ES-I3 (cell line): ENCODE measurements around the gene MTHFD1.

Experiments
- H3K36me3 ChIP-seq: 2 replicates; pipeline ENCODE4 v1.6.1; 2013; ENCODE audit warnings: mild to moderate bottlenecking, low read length, control low read depth, moderate library complexity; ENCODE audit not compliant: insufficient read depth
- H3K4me1 ChIP-seq: 2 replicates; pipeline ENCODE4 v1.6.1; 2013; ENCODE audit warnings: mild to moderate bottlenecking, control low read depth, low read length; ENCODE audit not compliant: insufficient read depth
- H3K9ac ChIP-seq: 2 replicates; pipeline ENCODE4 v1.6.1; 2013; ENCODE audit warnings: low read depth, mild to moderate bottlenecking, low read length, moderate library complexity
- H3K9me3 ChIP-seq: 2 replicates; pipeline ENCODE4 v1.6.1; 2013; ENCODE audit warnings: mild to moderate bottlenecking, low read length, moderate library complexity; ENCODE audit not compliant: control insufficient read depth, insufficient read depth

Gene MTHFD1

DNA sequence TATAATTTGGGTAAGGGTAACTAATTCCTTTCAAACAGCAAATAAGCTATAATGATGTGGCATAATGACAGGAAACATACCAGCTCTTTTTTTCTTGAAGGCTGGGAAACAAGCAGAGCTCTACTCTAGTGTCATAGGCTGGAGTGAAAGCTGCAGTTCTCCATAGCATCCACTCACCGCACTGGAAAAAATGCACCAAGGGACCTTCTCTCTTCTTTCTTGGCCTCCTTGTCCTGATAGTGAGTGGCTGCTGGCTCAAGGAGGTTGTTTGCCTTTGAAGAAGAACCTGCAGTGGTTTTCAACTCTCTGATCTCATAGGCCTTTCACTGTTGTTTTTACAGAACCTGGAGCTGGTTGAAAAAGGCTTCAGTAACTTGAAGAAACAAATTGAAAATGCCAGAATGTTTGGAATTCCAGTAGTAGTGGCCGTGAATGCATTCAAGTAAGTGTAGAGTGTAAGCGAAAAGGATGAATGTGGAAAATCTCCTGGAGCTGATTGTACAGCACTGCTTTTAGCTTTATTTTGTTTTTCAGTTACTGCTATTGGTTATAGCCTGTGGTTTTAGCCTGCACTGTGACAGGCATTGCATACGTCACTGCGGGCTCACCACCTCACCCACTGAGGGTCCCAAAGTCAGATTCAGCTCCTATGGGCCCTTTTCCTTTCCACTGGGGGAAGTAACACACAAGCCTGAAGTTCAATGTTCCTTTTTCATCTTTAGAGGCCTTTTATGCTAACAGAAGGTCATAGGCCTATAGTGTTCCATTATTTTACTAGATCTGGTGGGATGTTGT lies 59.9 kb downstream of the MTHFD1 start:
- Histone ChIP-seq H3K9me3 (no peaks in the 10 kb centered on the region), H3K9ac (no peak overlapping the region), H3K4me1 (no peaks in the 10 kb centered on the region; the same call in 1 of the 2 replicates), H3K36me3 (peaks cover 34% of the 10 kb centered on the region)

DNA sequence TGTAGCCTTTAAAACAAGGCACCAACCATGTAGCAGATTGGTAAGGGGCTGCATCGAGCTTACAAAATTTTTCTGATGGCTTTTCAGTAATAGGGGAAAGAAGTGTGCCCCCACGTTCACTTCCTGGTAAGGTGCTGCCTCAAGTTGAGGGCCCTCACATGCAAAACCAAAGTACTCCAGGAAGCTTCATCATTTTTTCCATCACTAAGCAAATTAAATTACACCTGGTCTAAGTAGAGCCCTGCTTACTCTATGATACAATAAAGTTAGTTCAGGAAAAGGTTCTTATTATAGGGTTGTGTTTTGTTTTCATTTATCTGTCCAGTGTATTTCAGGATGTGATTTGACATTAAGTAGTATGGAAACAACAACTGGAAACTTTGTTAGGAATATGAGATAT lies 62.1 kb downstream of the MTHFD1 start:
- Histone ChIP-seq H3K9me3 (no peaks in the 10 kb centered on the region), H3K9ac (no peak overlapping the region), H3K36me3 (peaks cover 42% of the 10 kb centered on the region), H3K4me1 (no peaks in the 10 kb centered on the region; the same call in 1 of the 2 replicates)

DNA sequence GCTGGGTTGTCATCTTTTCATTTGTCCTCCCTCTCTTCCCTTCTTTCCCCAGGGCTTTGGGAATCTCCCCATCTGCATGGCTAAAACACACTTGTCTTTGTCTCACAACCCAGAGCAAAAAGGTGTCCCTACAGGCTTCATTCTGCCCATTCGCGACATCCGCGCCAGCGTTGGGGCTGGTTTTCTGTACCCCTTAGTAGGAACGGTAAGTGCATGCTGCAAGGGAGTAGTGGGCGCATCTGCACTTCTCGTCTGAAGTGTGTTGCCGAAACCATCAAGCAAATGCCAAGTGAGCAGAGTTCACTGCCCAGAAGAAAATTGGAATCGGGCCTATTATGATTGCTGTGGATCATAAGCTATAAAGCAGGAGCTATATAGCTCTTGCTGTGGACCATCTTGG lies 66.5 kb downstream of the MTHFD1 start:
- H3K9me3 ChIP-seq: no peaks in the 10 kb centered on the region
- H3K9ac ChIP-seq: no peak overlapping the region
- peaks cover 49% of the 10 kb centered on the region for H3K36me3 ChIP-seq
- H3K4me1 ChIP-seq: no peaks in the 10 kb centered on the region

- Histone ChIP-seq H3K36me3 (peaks cover 29% of the 10 kb centered on the region), H3K9ac (no peak overlapping the region), H3K4me1 (no peaks in the 10 kb centered on the region), H3K9me3 (no peaks in the 10 kb centered on the region)
Observed at GRCh38 chr14:64459405-64460136, 71.4 kb downstream of the MTHFD1 start.

DNA sequence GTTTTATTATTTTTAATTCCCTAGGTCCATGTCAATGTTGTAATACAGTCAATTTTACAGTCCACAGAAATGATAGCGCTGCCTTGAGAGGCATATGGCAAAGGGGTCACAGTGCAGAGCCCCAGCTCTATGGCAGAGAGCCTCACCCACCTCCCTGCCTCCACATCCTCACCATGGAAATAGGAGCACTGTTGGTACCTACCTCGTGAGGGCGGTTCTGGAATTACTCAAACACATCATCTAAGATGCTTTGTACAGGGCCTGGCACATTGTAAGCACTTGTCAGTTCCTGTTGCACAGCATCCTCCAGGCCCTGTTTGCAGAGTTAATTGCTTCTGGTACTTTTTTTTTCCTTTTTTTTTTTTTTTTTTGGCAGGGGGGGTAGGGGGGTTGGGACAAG lies 73.1 kb downstream of the MTHFD1 start:
- no peak overlapping the region for H3K9ac ChIP-seq
- H3K9me3 ChIP-seq: no peaks in the 10 kb centered on the region
- 0 out of 2 replicates have a peak, but pooled peaks cover under 1% of the 10 kb centered on the region for H3K4me1 ChIP-seq
- peaks cover 15% of the 10 kb centered on the region for H3K36me3 ChIP-seq

DNA sequence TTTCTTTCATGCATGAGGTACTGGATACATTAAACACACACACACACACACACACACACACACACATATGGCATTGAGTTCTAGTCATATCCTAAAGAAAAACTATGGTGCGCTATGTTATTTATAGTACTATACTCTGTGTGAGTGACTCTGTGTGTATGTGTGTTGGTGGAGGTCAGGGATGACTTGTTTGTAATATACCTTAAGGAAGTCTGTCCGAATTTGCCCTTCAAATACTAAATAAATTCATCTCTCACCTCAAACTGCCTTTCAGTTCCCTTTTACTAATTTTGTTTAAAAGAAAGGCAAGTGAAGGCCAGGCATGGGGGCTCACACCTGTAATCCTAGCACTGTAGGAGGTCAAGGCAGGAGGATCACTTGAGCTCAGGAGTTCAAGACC lies 75.0 kb downstream of the MTHFD1 start:
- Histone ChIP-seq H3K9ac (no peak overlapping the region), H3K9me3 (no peaks in the 10 kb centered on the region), H3K4me1 (peaks cover 5% of the 10 kb centered on the region; the same call in 1 of the 2 replicates)

GRCh38 chr14:64463873-64464272 lies 75.7 kb downstream of the MTHFD1 start:
- no peaks in the 10 kb centered on the region for H3K9me3 ChIP-seq
- no peak overlapping the region for H3K9ac ChIP-seq
- peaks cover 5% of the 10 kb centered on the region; the same call in 1 of the 2 replicates for H3K4me1 ChIP-seq
- peaks cover 2% of the 10 kb centered on the region; the same call in 1 of the 2 replicates for H3K36me3 ChIP-seq

More for the DNA sequence above, 75.0 kb downstream of the MTHFD1 start:
- H3K36me3 ChIP-seq: peaks cover 8% of the 10 kb centered on the region

DNA sequence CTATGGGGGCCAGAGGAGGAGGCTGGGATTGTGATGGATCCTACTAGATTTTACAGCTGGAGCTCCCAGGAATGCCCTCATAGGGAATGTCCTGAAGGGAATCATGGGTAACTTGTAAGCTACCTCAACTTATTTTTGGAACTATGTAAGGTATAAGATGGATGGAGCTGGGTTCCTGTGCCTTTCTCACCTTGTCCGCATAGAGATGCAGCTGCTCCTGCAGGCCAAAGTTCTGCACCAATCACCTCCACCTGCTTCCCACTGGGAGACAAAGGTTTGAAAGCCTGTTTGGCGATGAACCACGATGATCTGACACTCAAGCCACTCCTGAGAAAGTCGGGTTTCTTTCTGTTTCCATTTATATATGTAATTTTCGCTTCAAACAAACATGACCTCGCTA lies 76.5 kb downstream of the MTHFD1 start:
- Histone ChIP-seq H3K9me3 (no peaks in the 10 kb centered on the region), H3K9ac (peak overlapping the region; percentile 67; the same call in 1 of the 2 replicates), H3K36me3 (peaks cover 2% of the 10 kb centered on the region; the same call in 1 of the 2 replicates), H3K4me1 (peaks cover 5% of the 10 kb centered on the region; the same call in 1 of the 2 replicates)

- Histone ChIP-seq H3K9ac (peak within 1 kb of the TSS; percentile 67), H3K36me3 (peaks cover 2% of the 10 kb centered on the region; the same call in 1 of the 2 replicates), H3K4me1 (peaks cover 5% of the 10 kb centered on the region; the same call in 1 of the 2 replicates), H3K9me3 (no peaks in the 10 kb centered on the region)
Observed at GRCh38 chr14:64465191-64465822, 77.2 kb downstream of the MTHFD1 start, which contains the start of gene AKAP5. TSS of gene AKAP5 (plus strand) at chr14:64465499. CDS start at chr14:64468395, 2,896 bp downstream.

- Histone ChIP-seq H3K9ac (peak overlapping the region; percentile 67), H3K9me3 (no peaks in the 10 kb centered on the region), H3K4me1 (peaks cover 5% of the 10 kb centered on the region; the same call in 1 of the 2 replicates), H3K36me3 (peaks cover 2% of the 10 kb centered on the region; the same call in 1 of the 2 replicates)
Observed at GRCh38 chr14:64465831-64466554, 77.8 kb downstream of the MTHFD1 start.

- peaks cover 2% of the 10 kb centered on the region; the same call in 1 of the 2 replicates for H3K36me3 ChIP-seq
- H3K4me1 ChIP-seq: peaks cover 5% of the 10 kb centered on the region; the same call in 1 of the 2 replicates
- no peaks in the 10 kb centered on the region for H3K9me3 ChIP-seq
- H3K9ac ChIP-seq: no peak overlapping the region
Observed at GRCh38 chr14:64467101-64467500, 78.9 kb downstream of the MTHFD1 start.

- H3K36me3 ChIP-seq: no peaks in the 10 kb centered on the region
- H3K9me3 ChIP-seq: no peaks in the 10 kb centered on the region
- H3K9ac ChIP-seq: no peak overlapping the region
- H3K4me1 ChIP-seq: peaks cover 5% of the 10 kb centered on the region; the same call in 1 of the 2 replicates
Observed at GRCh38 chr14:64467566-64467965, 79.4 kb downstream of the MTHFD1 start.

DNA sequence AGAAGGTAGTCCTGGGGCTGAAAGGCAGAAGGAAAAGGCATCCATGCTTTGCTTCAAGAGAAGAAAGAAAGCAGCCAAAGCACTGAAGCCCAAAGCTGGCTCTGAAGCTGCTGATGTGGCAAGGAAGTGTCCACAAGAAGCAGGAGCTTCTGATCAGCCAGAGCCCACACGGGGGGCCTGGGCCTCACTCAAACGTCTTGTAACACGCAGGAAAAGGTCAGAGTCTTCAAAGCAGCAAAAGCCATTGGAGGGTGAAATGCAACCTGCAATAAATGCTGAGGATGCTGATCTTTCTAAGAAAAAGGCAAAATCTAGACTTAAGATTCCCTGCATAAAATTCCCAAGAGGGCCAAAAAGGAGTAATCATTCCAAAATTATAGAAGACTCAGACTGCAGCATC lies 80.3 kb downstream of the MTHFD1 start:
- Histone ChIP-seq H3K9me3 (no peaks in the 10 kb centered on the region), H3K4me1 (peaks cover 5% of the 10 kb centered on the region; the same call in 1 of the 2 replicates), H3K9ac (no peak overlapping the region), H3K36me3 (no peaks in the 10 kb centered on the region)
